Spleen (tissue), 11 donors: ENCODE data around the gene KCNA1. TPM values are rescaled to one million over a fixed set of nuclear protein-coding genes. Genes with fewer than 3 reads are reported as not detected.

Experiments
- DNase-seq: peaks from one replicate; pipeline ENCODE4 v3.0.0-alpha.2; 2020
- H3K27ac ChIP-seq, 8 donors: fragments of 200-600 bp; sonication (generic) in 7 of 8; 1 replicate in 4 of 8; 2 replicates in 4 of 8; pipeline versions ENCODE4 v1.5.0 to v1.8.0; 2016 to 2021; ENCODE audit warnings: inconsistent platforms in 4 of 8, mild to moderate bottlenecking in 4 of 8, moderate library complexity in 1 of 8
- H3K27me3 ChIP-seq, 7 donors: fragments of 200-600 bp; sonication (generic) in 6 of 7; replicated peaks in 1 of 7; 1 replicate in 4 of 7; 2 replicates in 3 of 7; pipeline versions ENCODE4 v1.5.0 to v1.8.0; 2016 to 2021; ENCODE audit warnings: inconsistent platforms in 3 of 7, mild to moderate bottlenecking in 1 of 7
- H3K36me3 ChIP-seq, 6 donors: fragments of 200-600 bp; sonication (generic) in 5 of 6; 1 replicate in 4 of 6; 2 replicates in 2 of 6; pipeline versions ENCODE4 v1.5.0 to v1.8.0; 2016 to 2021; ENCODE audit warnings: inconsistent platforms in 2 of 6
- H3K4me1 ChIP-seq, 6 donors: fragments of 200-600 bp; sonication (generic) in 5 of 6; 1 replicate in 3 of 6; 2 replicates in 3 of 6; pipeline versions ENCODE4 v1.5.0 to v1.8.0; 2016 to 2021; ENCODE audit warnings: inconsistent platforms in 3 of 6
- H3K4me3 ChIP-seq, 8 donors: fragments of 200-600 bp; sonication (generic) in 7 of 8; 1 replicate in 4 of 8; 2 replicates in 4 of 8; pipeline versions ENCODE4 v1.5.0 to v1.8.0; 2016 to 2021; ENCODE audit warnings: inconsistent platforms in 4 of 8, mild to moderate bottlenecking in 4 of 8, moderate library complexity in 2 of 8
- H3K9me3 ChIP-seq, 8 donors: fragments of 200-600 bp; sonication (generic) in 7 of 8; 1 replicate in 4 of 8; 2 replicates in 4 of 8; pipeline versions ENCODE4 v1.5.0 to v1.8.0; 2016 to 2021; ENCODE audit warnings: inconsistent platforms in 4 of 8
- CTCF ChIP-seq, 11 experiments: fragments of 200-600 bp in 7 of 11; fragments of 450-650 bp in 4 of 11; sonication (generic) in 4 of 11; IDR thresholded peaks in 8 of 11; conservative IDR thresholded peaks in 3 of 11; 1 replicate in 7 of 11; 2 replicates in 4 of 11; pipeline versions ENCODE4 v1.4.0 to v1.8.0; 2016 to 2021; ENCODE audit warnings: antibody characterized with exemption in 11 of 11, inconsistent platforms in 4 of 11, mild to moderate bottlenecking in 1 of 11
- POLR2A ChIP-seq, 3 donors: fragments of 450-650 bp; IDR thresholded peaks; one replicate each; pipeline ENCODE4 v1.5.1; 2017; ENCODE audit warnings: antibody characterized with exemption in 3 of 3, mild to moderate bottlenecking in 1 of 3
- POLR2AphosphoS5 ChIP-seq, 3 donors: sonication (generic); formaldehyde crosslinking; IDR thresholded peaks; one replicate each; pipeline ENCODE4 v1.5.1; 2017; ENCODE audit warnings: antibody characterized with exemption in 3 of 3
- WGBS, 5 donors: extraction: QIAGEN DNeasy Blood & Tissue Kit in 3 of 5; methylation state at CpG; one replicate each; pipeline versions ENCODE4 v1.1.5 to v1.1.7; 2013 to 2018; 5-methylcytosine and 5-hydroxymethylcytosine counted together
- intact Hi-C: fragments of 100-400 bp; cut with DNase I; formaldehyde crosslinking; loops from one replicate; pipeline ENCODE4 v1.15.0; 2023; ENCODE audit warnings: low total_unique reads
- polyA plus RNA-seq, 3 donors: library from polyadenylated mRNA; stranded (reverse); fragments of 200-250 nt; gene quantifications; one replicate each; pipeline ENCODE4 v1.2.1, GENCODE V29; 2013
- total RNA-seq, 7 donors: library from RNA; depleted of rRNA in 3 of 7; stranded (reverse); fragments of >200 nt in 3 of 7; fragmentation: NEBNext Ultra II Directional in 4 of 7; extraction: Animal tissue kit (Norgen Biotek cat#: 25700) in 4 of 7; gene quantifications; one replicate each; pipeline versions ENCODE4 v1.1.0 to v1.2.1, GENCODE V29; 2016 to 2021
- donor health status: healthy with polysubstance abuse.
- donor health status: DM: no; HTN: no; CAD: no; lungs with moderate emphysema.
- donor health status: DM: no; HTN: no; CAD: no.
- donor health status: Bipolar disorder and iron deficiency.
- donor health status: healthy.
- donor health status: DM: no; HTN: no; CAD: no.
- donor health status: DM: yes; HTN: yes; CAD: no.

KCNA1 gene
- total and polyA plus RNA-seq, 10 donors, result 0.13 to 0.32 (median 0.21) TPM; not detected in 4

- TF ChIP-seq CTCF (IDR thresholded peaks at IDR 0.05 in 8 of 11, conservative IDR thresholded peaks at IDR 0.05 in 3 of 11) (no peak), POLR2AphosphoS5 (IDR thresholded peaks at IDR 0.05) (no peak), POLR2A (IDR thresholded peaks at IDR 0.05) (no peak)
- intact Hi-C loops, result no loop called here
- no peak overlapping the region for H3K4me3 ChIP-seq
- no peaks in the 10 kb centered on the region for H3K36me3 ChIP-seq
- peaks cover 0 to 31% (median 8%) of the 10 kb centered on the region in 7 donors for H3K27me3 ChIP-seq
- no peak overlapping the region for H3K27ac ChIP-seq
- no peak for DNase-seq
- H3K4me1 ChIP-seq, result no peaks in the 10 kb centered on the region
- WGBS, 5 donors, result 49 to 51% (median 51%) methylated on average over 4 of the region's 4 CpGs
- no peaks in the 10 kb centered on the region for H3K9me3 ChIP-seq
Observed at GRCh38 chr12:4899364-4899763, 10.3 kb upstream of the KCNA1 start.

GRCh38 chr12:4900327-4900726, 9.4 kb upstream of the KCNA1 start:
- WGBS, 5 donors, result 77 to 92% (median 86%) methylated on average over 5 of the region's 5 CpGs

GRCh38 chr12:4905316-4905715, 4.4 kb upstream of the KCNA1 start:
- Histone ChIP-seq H3K27ac (no peak overlapping the region), H3K9me3 (no peaks in the 10 kb centered on the region), H3K4me3 (no peak overlapping the region), H3K27me3 (peaks cover 6 to 78% (median 46%) of the 10 kb centered on the region in 7 donors), H3K36me3 (no peaks in the 10 kb centered on the region), H3K4me1 (peaks cover 10 to 19% (median 17%) of the 10 kb centered on the region in 6 donors)
- intact Hi-C loops, result no loop called here
- TF ChIP-seq POLR2A (IDR thresholded peaks at IDR 0.05), result no peak
- no peak for TF ChIP-seq CTCF (IDR thresholded peaks at IDR 0.05 in 8 of 11, conservative IDR thresholded peaks at IDR 0.05 in 3 of 11)
- TF ChIP-seq POLR2AphosphoS5 (IDR thresholded peaks at IDR 0.05), result no peak
- DNase-seq, result no peak

More at GRCh38 chr12:4900327-4900726, 9.4 kb upstream of the KCNA1 start:
- no peaks in the 10 kb centered on the region for H3K36me3 ChIP-seq
- no peak overlapping the region for H3K4me3 ChIP-seq
- no peak for DNase-seq
- H3K27me3 ChIP-seq, result peaks cover 0 to 38% (median 8%) of the 10 kb centered on the region in 7 donors
- no peak overlapping the region for H3K27ac ChIP-seq
- no peak for TF ChIP-seq CTCF (IDR thresholded peaks at IDR 0.05 in 8 of 11, conservative IDR thresholded peaks at IDR 0.05 in 3 of 11)
- no peak for TF ChIP-seq POLR2AphosphoS5 (IDR thresholded peaks at IDR 0.05)
- TF ChIP-seq POLR2A (IDR thresholded peaks at IDR 0.05), result no peak
- intact Hi-C loops, result no loop called here
- H3K4me1 ChIP-seq, result no peaks in the 10 kb centered on the region
- H3K9me3 ChIP-seq, result no peaks in the 10 kb centered on the region

- TF ChIP-seq POLR2AphosphoS5 (IDR thresholded peaks at IDR 0.05) (no peak), POLR2A (IDR thresholded peaks at IDR 0.05) (no peak), CTCF (IDR thresholded peaks at IDR 0.05 in 8 of 11, conservative IDR thresholded peaks at IDR 0.05 in 3 of 11) (no peak)
- peak overlapping the region in 6 of 8 donors; percentile 34 to 69 (median 44) for H3K4me3 ChIP-seq
- H3K27me3 ChIP-seq, result peaks cover 6 to 90% (median 64%) of the 10 kb centered on the region in 7 donors
- intact Hi-C loops, result no loop called here
- DNase-seq, result no peak
- no peaks in the 10 kb centered on the region for H3K9me3 ChIP-seq
- H3K36me3 ChIP-seq, result no peaks in the 10 kb centered on the region
- H3K27ac ChIP-seq, result no peak overlapping the region
- 2 to 4% (median 2%) methylated on average over 25 to 31 of the region's 31 CpGs for WGBS, 5 donors
- peaks cover 10 to 30% (median 27%) of the 10 kb centered on the region in 6 donors for H3K4me1 ChIP-seq
Observed at GRCh38 chr12:4908684-4909409, 858 bp upstream of the KCNA1 start.
